GM12878 (cell line): ENCODE data around the gene EXOC4.

ENCODE experiments used
- CHD2 ChIP-seq: IDR thresholded peaks from 2 replicates; pipeline ENCODE4 v1.6.1; 2011; ENCODE audit warnings: low read depth, low read length, improper control_type of control experiment, borderline replicate concordance
- FOXM1 ChIP-seq: IDR thresholded peaks from 2 replicates; pipeline ENCODE4 v1.6.1; 2012; ENCODE audit warnings: low read depth, mild to moderate bottlenecking, inconsistent platforms, low read length, moderate library complexity
- JUND ChIP-seq: IDR thresholded peaks from 2 replicates; pipeline ENCODE4 v1.6.1; 2012; ENCODE audit warnings: low read depth, mild to moderate bottlenecking, low read length, improper control_type of control experiment, moderate library complexity
- NFYB ChIP-seq: IDR thresholded peaks from 2 replicates; pipeline ENCODE4 v1.6.1; 2011; ENCODE audit warnings: low read depth, mild to moderate bottlenecking, low read length, improper control_type of control experiment, moderate library complexity; ENCODE audit not compliant: insufficient read depth
- PAX8 ChIP-seq: fragments of 450-650 bp; IDR thresholded peaks from 2 replicates; pipeline ENCODE4 v1.6.1; 2017; ENCODE audit warnings: mild to moderate bottlenecking, moderate library complexity
- POLR2A ChIP-seq: IDR thresholded peaks from 2 replicates; pipeline ENCODE4 v1.6.1; 2011; ENCODE audit warnings: low read depth, mild to moderate bottlenecking, low read length
- RAD51 ChIP-seq: fragments of 450-650 bp; IDR thresholded peaks from 2 replicates; pipeline ENCODE4 v1.6.1; 2016; ENCODE audit warnings: moderate library complexity, mild to moderate bottlenecking, inconsistent platforms
- REST ChIP-seq: IDR thresholded peaks from 2 replicates; pipeline ENCODE4 v1.6.1; 2012; ENCODE audit warnings: mild to moderate bottlenecking, low read depth, low read length
- SUZ12 ChIP-seq: fragments of 200-600 bp; sonication (generic); IDR thresholded peaks from one replicate; pipeline ENCODE4 v1.6.1; 2018; ENCODE audit warnings: antibody characterized with exemption, mild to moderate bottlenecking; ENCODE audit not compliant: unreplicated experiment
- TF ChIP-seq, protein P1 (sequence below), 3 experiments: IDR thresholded peaks in 2 of 3; conservative IDR thresholded peaks in 1 of 3; 2 replicates each; pipeline ENCODE4 v1.5.1; 2011; ENCODE audit warnings: low read depth in 3 of 3, low read length in 3 of 3, mild to moderate bottlenecking in 3 of 3, control low read depth in 2 of 3, moderate library complexity in 2 of 3, inconsistent platforms in 1 of 3, mixed read lengths in 1 of 3; ENCODE audit not compliant: control insufficient read depth in 2 of 3, insufficient read depth in 1 of 3; ENCODE audit errors: extremely low read depth in 1 of 3

GRCh38 chr7:133642907-133643306 lies 390.0 kb downstream of the EXOC4 start:
- no peak for TF ChIP-seq RAD51
- no peak for TF ChIP-seq NFYB
- TF ChIP-seq JUND, result no peak
- TF ChIP-seq, protein P1, sequence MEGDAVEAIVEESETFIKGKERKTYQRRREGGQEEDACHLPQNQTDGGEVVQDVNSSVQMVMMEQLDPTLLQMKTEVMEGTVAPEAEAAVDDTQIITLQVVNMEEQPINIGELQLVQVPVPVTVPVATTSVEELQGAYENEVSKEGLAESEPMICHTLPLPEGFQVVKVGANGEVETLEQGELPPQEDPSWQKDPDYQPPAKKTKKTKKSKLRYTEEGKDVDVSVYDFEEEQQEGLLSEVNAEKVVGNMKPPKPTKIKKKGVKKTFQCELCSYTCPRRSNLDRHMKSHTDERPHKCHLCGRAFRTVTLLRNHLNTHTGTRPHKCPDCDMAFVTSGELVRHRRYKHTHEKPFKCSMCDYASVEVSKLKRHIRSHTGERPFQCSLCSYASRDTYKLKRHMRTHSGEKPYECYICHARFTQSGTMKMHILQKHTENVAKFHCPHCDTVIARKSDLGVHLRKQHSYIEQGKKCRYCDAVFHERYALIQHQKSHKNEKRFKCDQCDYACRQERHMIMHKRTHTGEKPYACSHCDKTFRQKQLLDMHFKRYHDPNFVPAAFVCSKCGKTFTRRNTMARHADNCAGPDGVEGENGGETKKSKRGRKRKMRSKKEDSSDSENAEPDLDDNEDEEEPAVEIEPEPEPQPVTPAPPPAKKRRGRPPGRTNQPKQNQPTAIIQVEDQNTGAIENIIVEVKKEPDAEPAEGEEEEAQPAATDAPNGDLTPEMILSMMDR (IDR thresholded peaks at IDR 0.05 in 2 of 3, conservative IDR thresholded peaks at IDR 0.05 in 1 of 3; ENCODE audit: control insufficient read depth in 2 of 3, extremely low read depth in 1 of 3, insufficient read depth in 1 of 3, low read depth in 3 of 3, low read length in 3 of 3), result no peak
- TF ChIP-seq FOXM1, result no peak
- TF ChIP-seq REST, result no peak
- no peak for TF ChIP-seq SUZ12
- no peak for TF ChIP-seq CHD2
- TF ChIP-seq POLR2A, result no peak
- TF ChIP-seq PAX8, result no peak
